Measurements from ENCODE around the gene UFM1. TPM values are rescaled to one million over a fixed set of nuclear protein-coding genes. Genes with fewer than 3 reads are reported as not detected.

Gene UFM1
- polyA plus RNA-seq, 1 donor from 2014 or later = 158 TPM

GRCh38 chr13:38372820-38373383, 23.3 kb downstream of the UFM1 start:
- no peaks in the 10 kb centered on the region for H3K9me3 ChIP-seq (ENCODE audit: low read length)
- no peak overlapping the region for H3K9ac ChIP-seq (ENCODE audit: low read length)
- no peak overlapping the region for H3K4me2 ChIP-seq (ENCODE audit: low read length)
- H4K20me1 ChIP-seq (ENCODE audit: insufficient read depth) = no peaks in the 10 kb centered on the region
- H3F3A ChIP-seq (ENCODE audit: insufficient read depth, low read length, poor library complexity, severe bottlenecking) = no peaks in the 10 kb centered on the region
- H2AFZ ChIP-seq (ENCODE audit: low read depth, low read length) = no peak overlapping the region
- H3K27ac ChIP-seq (ENCODE audit: low read length) = no peak overlapping the region
- TF ChIP-seq MXI1 (conservative IDR thresholded peaks at IDR 0.05; ENCODE audit: poor library complexity, severe bottlenecking) = no peak
- TF ChIP-seq EZH2 (IDR thresholded peaks at IDR 0.05; ENCODE audit: borderline replicate concordance, insufficient read depth, low read length, poor library complexity, severe bottlenecking) = no peak
- no peak for TF ChIP-seq SMC3 (conservative IDR thresholded peaks at IDR 0.05; ENCODE audit: poor library complexity)
- no peak for TF ChIP-seq REST (IDR thresholded peaks at IDR 0.05; ENCODE audit: borderline replicate concordance)
- TF ChIP-seq TAF1 (IDR thresholded peaks at IDR 0.05; ENCODE audit: low read depth) = no peak
- no peak for TF ChIP-seq POLR2AphosphoS5 (IDR thresholded peaks at IDR 0.05)
- TF ChIP-seq CTCF (IDR thresholded peaks at IDR 0.05; ENCODE audit: poor library complexity, severe bottlenecking) = no peak
- TF ChIP-seq EP300 (conservative IDR thresholded peaks at IDR 0.05; ENCODE audit: poor library complexity, severe bottlenecking) = no peak
- no peak overlapping the region for H3K4me3 ChIP-seq (ENCODE audit: low read length)
- H3K79me2 ChIP-seq (replicated peaks; ENCODE audit: insufficient read depth, low read length) = no peaks in the 10 kb centered on the region
- H3K36me3 ChIP-seq (ENCODE audit: insufficient read depth, low read length) = no peaks in the 10 kb centered on the region
- no peaks in the 10 kb centered on the region for H3K9me2 ChIP-seq (ENCODE audit: insufficient read depth, low read length)
- no peaks in the 10 kb centered on the region for H3K27me3 ChIP-seq (ENCODE audit: insufficient read depth, low read depth, low read length)

GRCh38 chr13:38376546-38376945, 26.9 kb downstream of the UFM1 start:
- TF ChIP-seq RAD21 (conservative IDR thresholded peaks at IDR 0.05) (no peak), SMC3 (conservative IDR thresholded peaks at IDR 0.05; ENCODE audit: poor library complexity) (no peak), REST (IDR thresholded peaks at IDR 0.05; ENCODE audit: borderline replicate concordance) (no peak), POLR2AphosphoS5 (IDR thresholded peaks at IDR 0.05) (no peak)
- Histone ChIP-seq H3K36me3 (ENCODE audit: insufficient read depth, low read length) (no peaks in the 10 kb centered on the region), H3K27ac (ENCODE audit: low read length) (no peak overlapping the region), H2AFZ (ENCODE audit: low read depth, low read length) (no peak overlapping the region), H3K79me2 (replicated peaks; ENCODE audit: insufficient read depth, low read length) (no peaks in the 10 kb centered on the region), H3K4me3 (ENCODE audit: low read length) (no peak overlapping the region), H3K4me2 (ENCODE audit: low read length) (no peak overlapping the region), H3F3A (ENCODE audit: insufficient read depth, low read length, poor library complexity, severe bottlenecking) (no peaks in the 10 kb centered on the region), H4K20me1 (ENCODE audit: insufficient read depth) (no peaks in the 10 kb centered on the region), H3K9me2 (ENCODE audit: insufficient read depth, low read length) (no peaks in the 10 kb centered on the region), H3K27me3 (ENCODE audit: insufficient read depth, low read depth, low read length) (no peaks in the 10 kb centered on the region), H3K9me3 (ENCODE audit: low read length) (no peaks in the 10 kb centered on the region), H3K9ac (ENCODE audit: low read length) (no peak overlapping the region)
